K562 (cell line): ENCODE data around the gene PID1. TPM values are rescaled to one million over a fixed set of nuclear protein-coding genes. Genes with fewer than 3 reads are reported as not detected.

Source experiments
- ARHGAP35 ChIP-seq: fragments of 450-650 bp; IDR thresholded peaks from 2 replicates; pipeline ENCODE4 v1.6.1; 2018; ENCODE audit not compliant: partially characterized antibody
- LEF1 ChIP-seq: fragments of 450-650 bp; IDR thresholded peaks from 2 replicates; pipeline ENCODE4 v1.6.1; 2016; ENCODE audit warnings: mild to moderate bottlenecking
- SNRNP70 ChIP-seq: fragments of 200-400 bp; formaldehyde crosslinking; optimal IDR thresholded peaks from 2 replicates; pipeline ENCODE3; 2017; ENCODE audit warnings: low read depth, low read length
- THRAP3 ChIP-seq: fragments of 450-650 bp; IDR thresholded peaks from 2 replicates; pipeline ENCODE4 v1.6.1; 2016; ENCODE audit warnings: mild to moderate bottlenecking, inconsistent platforms, borderline replicate concordance
- polyA plus RNA-seq, 8 experiments: library from polyadenylated mRNA; depleted of rRNA in 4 of 8; stranded (reverse) in 5 of 8; unstranded in 3 of 8; fragments of >200 nt; fragmentation: Nextera tagmentation in 2 of 8; fragmentation: Illumina TruSeq in 1 of 8; extraction: Ambion mirVana in 2 of 8; extraction: Trizol in 1 of 8; gene quantifications; 2 replicates each; pipeline versions ENCODE4 v1.2.1 to v1.2.3, GENCODE V29; 2011 to 2014; ENCODE audit warnings: inconsistent platforms in 1 of 8, missing spikeins in 1 of 8
- total RNA-seq, 7 experiments: library from RNA; depleted of rRNA in 6 of 7; stranded (reverse); fragments of >200 nt in 6 of 7; fragmentation: Illumina TruSeq in 2 of 7; extraction: Trizol in 2 of 7; gene quantifications; 2 replicates each; pipeline versions ENCODE4 v1.2.1 to v1.2.3, GENCODE V29; 2011 to 2021; ENCODE audit warnings: low replicate concordance in 1 of 7
- TF ChIP-seq, protein P1 (sequence below): fragments of 450-650 bp; IDR thresholded peaks from 2 replicates; pipeline ENCODE4 v1.6.1; 2016; ENCODE audit warnings: mild to moderate bottlenecking, moderate library complexity
- TF ChIP-seq, protein P2 (sequence below): fragments of 250-450 bp; sonication (Bioruptor Pico); IDR thresholded peaks from 2 replicates; pipeline ENCODE4 v1.8.0; 2022; ENCODE audit warnings: moderate library complexity, mild to moderate bottlenecking, inconsistent platforms
- TF ChIP-seq, protein P3 (sequence below): fragments of 250-450 bp; sonication (Bioruptor Pico); IDR thresholded peaks from 2 replicates; pipeline ENCODE4 v1.5.0; 2021; ENCODE audit warnings: mild to moderate bottlenecking, borderline replicate concordance
- TF ChIP-seq, protein P4 (sequence below), 3 experiments: fragments of 200-800 bp in 1 of 3; sonication (Bioruptor generic) in 1 of 3; sonication (generic) in 1 of 3; formaldehyde crosslinking in 1 of 3; IDR thresholded peaks; 2 replicates each; pipeline versions ENCODE4 v1.6.1 to v1.8.0; 2016 to 2022; ENCODE audit warnings: mild to moderate bottlenecking in 2 of 3, missing compliant biosample characterization in 2 of 3, missing genetic modification characterization in 2 of 3, missing genetic modification reagents in 1 of 3
- TF ChIP-seq, protein P5 (sequence below): fragments of 450-650 bp; IDR thresholded peaks from 2 replicates; pipeline ENCODE4 v1.6.1; 2016; ENCODE audit warnings: antibody characterized with exemption

The PID1 gene
- total and polyA plus RNA-seq, 9 of the 15 experiments (the other 6 are each of a cell fraction or from before 2014, with no cell fraction given), result not detected

DNA sequence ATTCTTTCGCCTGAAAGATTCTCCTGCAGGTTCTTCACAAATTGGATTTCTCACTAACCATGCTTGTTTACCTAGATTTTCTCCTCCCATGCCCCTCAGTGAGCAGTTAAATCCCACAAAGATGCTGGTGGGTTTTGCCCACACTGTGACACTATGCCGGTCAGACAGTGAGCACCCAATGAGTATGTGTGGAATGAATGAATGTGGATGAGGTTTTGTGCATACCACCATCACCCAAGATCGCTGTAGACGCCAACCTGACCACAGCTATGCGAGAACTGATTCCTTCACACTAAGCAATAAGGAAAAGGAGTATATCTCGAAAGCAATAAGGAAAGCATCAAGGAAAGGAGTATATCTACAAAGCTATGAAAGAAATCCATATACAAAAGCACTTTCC, 116.7 kb downstream of the PID1 start (continued):
- TF ChIP-seq, protein P1, sequence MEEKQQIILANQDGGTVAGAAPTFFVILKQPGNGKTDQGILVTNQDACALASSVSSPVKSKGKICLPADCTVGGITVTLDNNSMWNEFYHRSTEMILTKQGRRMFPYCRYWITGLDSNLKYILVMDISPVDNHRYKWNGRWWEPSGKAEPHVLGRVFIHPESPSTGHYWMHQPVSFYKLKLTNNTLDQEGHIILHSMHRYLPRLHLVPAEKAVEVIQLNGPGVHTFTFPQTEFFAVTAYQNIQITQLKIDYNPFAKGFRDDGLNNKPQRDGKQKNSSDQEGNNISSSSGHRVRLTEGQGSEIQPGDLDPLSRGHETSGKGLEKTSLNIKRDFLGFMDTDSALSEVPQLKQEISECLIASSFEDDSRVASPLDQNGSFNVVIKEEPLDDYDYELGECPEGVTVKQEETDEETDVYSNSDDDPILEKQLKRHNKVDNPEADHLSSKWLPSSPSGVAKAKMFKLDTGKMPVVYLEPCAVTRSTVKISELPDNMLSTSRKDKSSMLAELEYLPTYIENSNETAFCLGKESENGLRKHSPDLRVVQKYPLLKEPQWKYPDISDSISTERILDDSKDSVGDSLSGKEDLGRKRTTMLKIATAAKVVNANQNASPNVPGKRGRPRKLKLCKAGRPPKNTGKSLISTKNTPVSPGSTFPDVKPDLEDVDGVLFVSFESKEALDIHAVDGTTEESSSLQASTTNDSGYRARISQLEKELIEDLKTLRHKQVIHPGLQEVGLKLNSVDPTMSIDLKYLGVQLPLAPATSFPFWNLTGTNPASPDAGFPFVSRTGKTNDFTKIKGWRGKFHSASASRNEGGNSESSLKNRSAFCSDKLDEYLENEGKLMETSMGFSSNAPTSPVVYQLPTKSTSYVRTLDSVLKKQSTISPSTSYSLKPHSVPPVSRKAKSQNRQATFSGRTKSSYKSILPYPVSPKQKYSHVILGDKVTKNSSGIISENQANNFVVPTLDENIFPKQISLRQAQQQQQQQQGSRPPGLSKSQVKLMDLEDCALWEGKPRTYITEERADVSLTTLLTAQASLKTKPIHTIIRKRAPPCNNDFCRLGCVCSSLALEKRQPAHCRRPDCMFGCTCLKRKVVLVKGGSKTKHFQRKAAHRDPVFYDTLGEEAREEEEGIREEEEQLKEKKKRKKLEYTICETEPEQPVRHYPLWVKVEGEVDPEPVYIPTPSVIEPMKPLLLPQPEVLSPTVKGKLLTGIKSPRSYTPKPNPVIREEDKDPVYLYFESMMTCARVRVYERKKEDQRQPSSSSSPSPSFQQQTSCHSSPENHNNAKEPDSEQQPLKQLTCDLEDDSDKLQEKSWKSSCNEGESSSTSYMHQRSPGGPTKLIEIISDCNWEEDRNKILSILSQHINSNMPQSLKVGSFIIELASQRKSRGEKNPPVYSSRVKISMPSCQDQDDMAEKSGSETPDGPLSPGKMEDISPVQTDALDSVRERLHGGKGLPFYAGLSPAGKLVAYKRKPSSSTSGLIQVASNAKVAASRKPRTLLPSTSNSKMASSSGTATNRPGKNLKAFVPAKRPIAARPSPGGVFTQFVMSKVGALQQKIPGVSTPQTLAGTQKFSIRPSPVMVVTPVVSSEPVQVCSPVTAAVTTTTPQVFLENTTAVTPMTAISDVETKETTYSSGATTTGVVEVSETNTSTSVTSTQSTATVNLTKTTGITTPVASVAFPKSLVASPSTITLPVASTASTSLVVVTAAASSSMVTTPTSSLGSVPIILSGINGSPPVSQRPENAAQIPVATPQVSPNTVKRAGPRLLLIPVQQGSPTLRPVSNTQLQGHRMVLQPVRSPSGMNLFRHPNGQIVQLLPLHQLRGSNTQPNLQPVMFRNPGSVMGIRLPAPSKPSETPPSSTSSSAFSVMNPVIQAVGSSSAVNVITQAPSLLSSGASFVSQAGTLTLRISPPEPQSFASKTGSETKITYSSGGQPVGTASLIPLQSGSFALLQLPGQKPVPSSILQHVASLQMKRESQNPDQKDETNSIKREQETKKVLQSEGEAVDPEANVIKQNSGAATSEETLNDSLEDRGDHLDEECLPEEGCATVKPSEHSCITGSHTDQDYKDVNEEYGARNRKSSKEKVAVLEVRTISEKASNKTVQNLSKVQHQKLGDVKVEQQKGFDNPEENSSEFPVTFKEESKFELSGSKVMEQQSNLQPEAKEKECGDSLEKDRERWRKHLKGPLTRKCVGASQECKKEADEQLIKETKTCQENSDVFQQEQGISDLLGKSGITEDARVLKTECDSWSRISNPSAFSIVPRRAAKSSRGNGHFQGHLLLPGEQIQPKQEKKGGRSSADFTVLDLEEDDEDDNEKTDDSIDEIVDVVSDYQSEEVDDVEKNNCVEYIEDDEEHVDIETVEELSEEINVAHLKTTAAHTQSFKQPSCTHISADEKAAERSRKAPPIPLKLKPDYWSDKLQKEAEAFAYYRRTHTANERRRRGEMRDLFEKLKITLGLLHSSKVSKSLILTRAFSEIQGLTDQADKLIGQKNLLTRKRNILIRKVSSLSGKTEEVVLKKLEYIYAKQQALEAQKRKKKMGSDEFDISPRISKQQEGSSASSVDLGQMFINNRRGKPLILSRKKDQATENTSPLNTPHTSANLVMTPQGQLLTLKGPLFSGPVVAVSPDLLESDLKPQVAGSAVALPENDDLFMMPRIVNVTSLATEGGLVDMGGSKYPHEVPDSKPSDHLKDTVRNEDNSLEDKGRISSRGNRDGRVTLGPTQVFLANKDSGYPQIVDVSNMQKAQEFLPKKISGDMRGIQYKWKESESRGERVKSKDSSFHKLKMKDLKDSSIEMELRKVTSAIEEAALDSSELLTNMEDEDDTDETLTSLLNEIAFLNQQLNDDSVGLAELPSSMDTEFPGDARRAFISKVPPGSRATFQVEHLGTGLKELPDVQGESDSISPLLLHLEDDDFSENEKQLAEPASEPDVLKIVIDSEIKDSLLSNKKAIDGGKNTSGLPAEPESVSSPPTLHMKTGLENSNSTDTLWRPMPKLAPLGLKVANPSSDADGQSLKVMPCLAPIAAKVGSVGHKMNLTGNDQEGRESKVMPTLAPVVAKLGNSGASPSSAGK, result no peak
- TF ChIP-seq, protein P2, sequence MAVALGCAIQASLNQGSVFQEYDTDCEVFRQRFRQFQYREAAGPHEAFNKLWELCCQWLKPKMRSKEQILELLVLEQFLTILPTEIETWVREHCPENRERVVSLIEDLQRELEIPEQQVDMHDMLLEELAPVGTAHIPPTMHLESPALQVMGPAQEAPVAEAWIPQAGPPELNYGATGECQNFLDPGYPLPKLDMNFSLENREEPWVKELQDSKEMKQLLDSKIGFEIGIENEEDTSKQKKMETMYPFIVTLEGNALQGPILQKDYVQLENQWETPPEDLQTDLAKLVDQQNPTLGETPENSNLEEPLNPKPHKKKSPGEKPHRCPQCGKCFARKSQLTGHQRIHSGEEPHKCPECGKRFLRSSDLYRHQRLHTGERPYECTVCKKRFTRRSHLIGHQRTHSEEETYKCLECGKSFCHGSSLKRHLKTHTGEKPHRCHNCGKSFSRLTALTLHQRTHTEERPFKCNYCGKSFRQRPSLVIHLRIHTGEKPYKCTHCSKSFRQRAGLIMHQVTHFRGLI, result no peak
- TF ChIP-seq LEF1 (no peak), ARHGAP35 (no peak), SNRNP70 (no peak), THRAP3 (no peak)
- TF ChIP-seq, protein P3, sequence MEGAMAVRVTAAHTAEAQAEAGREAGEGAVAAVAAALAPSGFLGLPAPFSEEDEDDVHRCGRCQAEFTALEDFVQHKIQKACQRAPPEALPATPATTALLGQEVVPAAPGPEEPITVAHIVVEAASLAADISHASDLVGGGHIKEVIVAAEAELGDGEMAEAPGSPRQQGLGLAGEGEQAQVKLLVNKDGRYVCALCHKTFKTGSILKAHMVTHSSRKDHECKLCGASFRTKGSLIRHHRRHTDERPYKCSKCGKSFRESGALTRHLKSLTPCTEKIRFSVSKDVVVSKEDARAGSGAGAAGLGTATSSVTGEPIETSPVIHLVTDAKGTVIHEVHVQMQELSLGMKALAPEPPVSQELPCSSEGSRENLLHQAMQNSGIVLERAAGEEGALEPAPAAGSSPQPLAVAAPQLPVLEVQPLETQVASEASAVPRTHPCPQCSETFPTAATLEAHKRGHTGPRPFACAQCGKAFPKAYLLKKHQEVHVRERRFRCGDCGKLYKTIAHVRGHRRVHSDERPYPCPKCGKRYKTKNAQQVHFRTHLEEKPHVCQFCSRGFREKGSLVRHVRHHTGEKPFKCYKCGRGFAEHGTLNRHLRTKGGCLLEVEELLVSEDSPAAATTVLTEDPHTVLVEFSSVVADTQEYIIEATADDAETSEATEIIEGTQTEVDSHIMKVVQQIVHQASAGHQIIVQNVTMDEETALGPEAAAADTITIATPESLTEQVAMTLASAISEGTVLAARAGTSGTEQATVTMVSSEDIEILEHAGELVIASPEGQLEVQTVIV (CRISPR knock-in tag), result no peak
- TF ChIP-seq, protein P4, sequence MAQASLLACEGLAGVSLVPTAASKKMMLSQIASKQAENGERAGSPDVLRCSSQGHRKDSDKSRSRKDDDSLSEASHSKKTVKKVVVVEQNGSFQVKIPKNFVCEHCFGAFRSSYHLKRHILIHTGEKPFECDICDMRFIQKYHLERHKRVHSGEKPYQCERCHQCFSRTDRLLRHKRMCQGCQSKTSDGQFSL (CRISPR knock-in tag; IDR thresholded peaks at IDR 0.05), result no peak
- TF ChIP-seq, protein P4 (tag; IDR thresholded peaks at IDR 0.05), result no peak
- TF ChIP-seq, protein P5, sequence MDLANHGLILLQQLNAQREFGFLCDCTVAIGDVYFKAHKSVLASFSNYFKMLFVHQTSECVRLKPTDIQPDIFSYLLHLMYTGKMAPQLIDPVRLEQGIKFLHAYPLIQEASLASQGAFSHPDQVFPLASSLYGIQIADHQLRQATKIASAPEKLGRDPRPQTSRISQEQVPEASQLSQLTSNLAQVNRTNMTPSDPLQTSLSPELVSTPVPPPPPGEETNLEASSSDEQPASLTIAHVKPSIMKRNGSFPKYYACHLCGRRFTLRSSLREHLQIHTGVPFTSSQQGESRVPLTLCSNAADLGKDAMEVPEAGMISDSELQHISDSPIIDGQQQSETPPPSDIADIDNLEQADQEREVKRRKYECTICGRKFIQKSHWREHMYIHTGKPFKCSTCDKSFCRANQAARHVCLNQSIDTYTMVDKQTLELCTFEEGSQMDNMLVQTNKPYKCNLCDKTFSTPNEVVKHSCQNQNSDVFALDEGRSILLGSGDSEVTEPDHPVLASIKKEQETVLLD, result no peak
